ENCODE results near the gene NRXN3. TPM values are rescaled to one million over a fixed set of nuclear protein-coding genes. Genes with fewer than 3 reads are reported as not detected.

The NRXN3 gene
- polyA plus RNA-seq, 1 donor (not counting 4 experiments of a cell fraction or from before 2014, with no cell fraction given) = 0.89 TPM

GRCh38 chr14:78202163-78202562 lies 32.0 kb downstream of the NRXN3 start:
- H3K79me2 ChIP-seq (ENCODE audit: control insufficient read depth, insufficient read depth, low read length) = no peaks in the 10 kb centered on the region
- no peaks in the 10 kb centered on the region for H3K9me3 ChIP-seq (ENCODE audit: control insufficient read depth, low read depth, low read length)
- DNase-seq (ENCODE audit: low read depth, low spot score) (no peak), FAIRE-seq (no peak)
- H3K4me1 ChIP-seq (ENCODE audit: control insufficient read depth, extremely low read depth, insufficient read depth, low read length) = peaks cover 16% of the 10 kb centered on the region
- H4K20me1 ChIP-seq (ENCODE audit: control insufficient read depth, extremely low read depth, insufficient read depth, low read length) = no peaks in the 10 kb centered on the region
- H3K9me1 ChIP-seq (ENCODE audit: control insufficient read depth, extremely low read depth, insufficient read depth, low read length) = no peaks in the 10 kb centered on the region
- no peak overlapping the region for H3K27ac ChIP-seq (ENCODE audit: control insufficient read depth, insufficient read depth, low read length)
- dilution Hi-C loops (cut with MboI; ENCODE audit: extremely low pct_ligation_motif_present, low sequenced_read_pairs) = no loop called here
- no peak overlapping the region for H3K4me3 ChIP-seq (ENCODE audit: control insufficient read depth in 2 of 3, extremely low read depth in 1 of 3, insufficient read depth in 2 of 3, low read depth in 1 of 3, low read length in 3 of 3)
- H2AFZ ChIP-seq (ENCODE audit: control insufficient read depth, low read length) = no peak overlapping the region
- no peak overlapping the region for H3K4me2 ChIP-seq (ENCODE audit: control insufficient read depth, extremely low read depth, insufficient read depth, low read depth, low read length)
- peaks cover 9% of the 10 kb centered on the region for H3K27me3 ChIP-seq (ENCODE audit: control insufficient read depth, extremely low read depth, insufficient read depth, low read length)
- no peak overlapping the region for H3K9ac ChIP-seq (ENCODE audit: control insufficient read depth, extremely low read depth, insufficient read depth, low read length)
- TF ChIP-seq EZH2 (IDR thresholded peaks at IDR 0.05; ENCODE audit: low read length) (no peak), CTCF (optimal IDR thresholded peaks at IDR 0.05 in 1 of 3, IDR thresholded peaks at IDR 0.05 in 1 of 3, conservative IDR thresholded peaks at IDR 0.05 in 1 of 3; ENCODE audit: extremely low read depth in 1 of 3, insufficient read depth in 2 of 3, low read length in 3 of 3) (no peak)
- no peaks in the 10 kb centered on the region for H3K36me3 ChIP-seq (ENCODE audit: control insufficient read depth in 2 of 2, extremely low read depth in 1 of 2, insufficient read depth in 2 of 2, low read length in 2 of 2)

DNA sequence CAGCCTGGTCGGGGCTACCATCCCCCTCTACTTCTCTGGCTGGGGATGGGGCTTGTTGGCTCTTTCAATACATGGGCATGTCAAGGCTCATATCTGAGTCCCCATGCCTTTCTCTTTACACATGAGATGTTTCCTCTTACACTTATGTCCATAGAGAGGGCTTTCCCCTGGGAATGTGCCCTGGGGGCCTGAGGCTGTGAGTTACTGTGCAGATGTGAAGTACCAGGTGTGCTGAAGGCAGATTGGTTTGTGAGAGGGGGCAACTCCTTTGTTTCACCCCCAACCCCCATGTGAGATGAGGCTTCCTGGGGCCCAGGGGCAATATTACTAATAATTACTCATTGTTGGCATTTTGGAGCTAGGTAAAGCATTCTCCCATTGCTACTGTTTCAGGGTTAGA lies 32.8 kb downstream of the NRXN3 start:
- no peak for TF ChIP-seq CTCF (optimal IDR thresholded peaks at IDR 0.05 in 1 of 3, IDR thresholded peaks at IDR 0.05 in 1 of 3, conservative IDR thresholded peaks at IDR 0.05 in 1 of 3; ENCODE audit: extremely low read depth in 1 of 3, insufficient read depth in 2 of 3, low read length in 3 of 3)
- no peak for TF ChIP-seq EZH2 (IDR thresholded peaks at IDR 0.05; ENCODE audit: low read length)
- no peak overlapping the region for H3K9ac ChIP-seq (ENCODE audit: control insufficient read depth, extremely low read depth, insufficient read depth, low read length)
- peak; percentile 97 for FAIRE-seq

More for the DNA sequence above, 32.8 kb downstream of the NRXN3 start:
- Histone ChIP-seq H3K9me1 (ENCODE audit: control insufficient read depth, extremely low read depth, insufficient read depth, low read length) (no peaks in the 10 kb centered on the region), H3K9me3 (ENCODE audit: control insufficient read depth, low read depth, low read length) (no peaks in the 10 kb centered on the region), H3K79me2 (ENCODE audit: control insufficient read depth, insufficient read depth, low read length) (no peaks in the 10 kb centered on the region), H3K4me2 (ENCODE audit: control insufficient read depth, extremely low read depth, insufficient read depth, low read depth, low read length) (peak overlapping the region; percentile 75), H3K4me3 (ENCODE audit: control insufficient read depth in 2 of 3, extremely low read depth in 1 of 3, insufficient read depth in 2 of 3, low read depth in 1 of 3, low read length in 3 of 3) (peak overlapping the region in 1 of 3 experiments; percentile 4), H3K27ac (ENCODE audit: control insufficient read depth, insufficient read depth, low read length) (peak overlapping the region; percentile 68), H4K20me1 (ENCODE audit: control insufficient read depth, extremely low read depth, insufficient read depth, low read length) (no peaks in the 10 kb centered on the region), H3K36me3 (ENCODE audit: control insufficient read depth in 2 of 2, extremely low read depth in 1 of 2, insufficient read depth in 2 of 2, low read length in 2 of 2) (no peaks in the 10 kb centered on the region), H3K4me1 (ENCODE audit: control insufficient read depth, extremely low read depth, insufficient read depth, low read length) (peaks cover 16% of the 10 kb centered on the region), H2AFZ (ENCODE audit: control insufficient read depth, low read length) (no peak overlapping the region), H3K27me3 (ENCODE audit: control insufficient read depth, extremely low read depth, insufficient read depth, low read length) (peaks cover 7% of the 10 kb centered on the region)
- peak; percentile 99 for DNase-seq (ENCODE audit: low read depth, low spot score)
- dilution Hi-C loops (cut with MboI; ENCODE audit: extremely low pct_ligation_motif_present, low sequenced_read_pairs) = no loop called here
